Activated naive CD4-positive, alpha-beta T cell treated with anti-CD3 and anti-CD28 coated beads, Interleukin-2, amount 10 ng/mL, durations not matched to agents 5 hours and 36 hours (primary cell): ENCODE data around the gene CCDC8. TPM values are rescaled to one million over a fixed set of nuclear protein-coding genes. Genes with fewer than 3 reads are reported as not detected.

Experiments
- total RNA-seq, 2 experiments: library from RNA; stranded (reverse); gene quantifications; one replicate each; pipeline ENCODE4 v1.2.3, GENCODE V29; 2021

The CCDC8 gene, protein sequence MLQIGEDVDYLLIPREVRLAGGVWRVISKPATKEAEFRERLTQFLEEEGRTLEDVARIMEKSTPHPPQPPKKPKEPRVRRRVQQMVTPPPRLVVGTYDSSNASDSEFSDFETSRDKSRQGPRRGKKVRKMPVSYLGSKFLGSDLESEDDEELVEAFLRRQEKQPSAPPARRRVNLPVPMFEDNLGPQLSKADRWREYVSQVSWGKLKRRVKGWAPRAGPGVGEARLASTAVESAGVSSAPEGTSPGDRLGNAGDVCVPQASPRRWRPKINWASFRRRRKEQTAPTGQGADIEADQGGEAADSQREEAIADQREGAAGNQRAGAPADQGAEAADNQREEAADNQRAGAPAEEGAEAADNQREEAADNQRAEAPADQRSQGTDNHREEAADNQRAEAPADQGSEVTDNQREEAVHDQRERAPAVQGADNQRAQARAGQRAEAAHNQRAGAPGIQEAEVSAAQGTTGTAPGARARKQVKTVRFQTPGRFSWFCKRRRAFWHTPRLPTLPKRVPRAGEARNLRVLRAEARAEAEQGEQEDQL
- not detected for total RNA-seq

DNA sequence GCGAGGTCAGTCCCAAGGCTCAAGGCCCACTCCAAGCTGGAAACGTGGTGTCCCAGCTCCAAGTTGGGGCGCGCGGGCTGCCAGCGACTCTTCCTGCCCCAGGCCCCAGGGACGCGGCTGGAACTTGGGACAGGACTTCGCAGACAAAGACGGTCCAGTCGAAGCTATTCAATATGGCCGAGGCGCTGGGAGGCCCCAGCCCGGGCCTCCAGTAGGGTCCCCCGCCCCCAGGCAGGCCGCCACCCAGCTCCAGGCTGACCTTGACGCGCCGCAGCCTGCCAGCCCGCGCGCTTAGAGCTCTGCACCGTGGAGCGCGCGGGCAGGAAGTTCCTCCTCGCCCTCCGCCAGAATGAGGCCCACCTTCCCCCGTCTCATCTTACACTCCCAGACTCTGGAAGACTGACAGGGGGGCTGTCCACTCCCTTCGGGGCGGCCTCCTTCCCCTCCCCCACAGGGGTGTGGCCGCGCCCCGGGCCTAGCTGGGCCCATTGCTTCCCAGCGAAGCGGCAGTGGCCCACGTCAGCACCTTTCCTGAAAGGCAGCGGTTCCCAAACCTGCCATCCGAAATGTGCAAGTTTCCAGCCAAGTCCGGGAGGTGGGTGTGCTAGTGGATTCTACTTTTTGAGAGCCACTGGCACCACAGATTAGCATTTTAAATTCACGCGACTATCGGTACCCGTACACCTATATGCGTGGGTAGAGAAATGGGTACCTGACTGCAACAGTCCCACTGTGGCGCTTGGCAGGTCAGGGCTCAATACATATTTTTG is at the start of gene CCDC8:
TSS of gene CCDC8 (minus strand) at position 303 of the 770 bp plus-strand sequence. CDS start 754 bp downstream, outside the sequence.

DNA sequence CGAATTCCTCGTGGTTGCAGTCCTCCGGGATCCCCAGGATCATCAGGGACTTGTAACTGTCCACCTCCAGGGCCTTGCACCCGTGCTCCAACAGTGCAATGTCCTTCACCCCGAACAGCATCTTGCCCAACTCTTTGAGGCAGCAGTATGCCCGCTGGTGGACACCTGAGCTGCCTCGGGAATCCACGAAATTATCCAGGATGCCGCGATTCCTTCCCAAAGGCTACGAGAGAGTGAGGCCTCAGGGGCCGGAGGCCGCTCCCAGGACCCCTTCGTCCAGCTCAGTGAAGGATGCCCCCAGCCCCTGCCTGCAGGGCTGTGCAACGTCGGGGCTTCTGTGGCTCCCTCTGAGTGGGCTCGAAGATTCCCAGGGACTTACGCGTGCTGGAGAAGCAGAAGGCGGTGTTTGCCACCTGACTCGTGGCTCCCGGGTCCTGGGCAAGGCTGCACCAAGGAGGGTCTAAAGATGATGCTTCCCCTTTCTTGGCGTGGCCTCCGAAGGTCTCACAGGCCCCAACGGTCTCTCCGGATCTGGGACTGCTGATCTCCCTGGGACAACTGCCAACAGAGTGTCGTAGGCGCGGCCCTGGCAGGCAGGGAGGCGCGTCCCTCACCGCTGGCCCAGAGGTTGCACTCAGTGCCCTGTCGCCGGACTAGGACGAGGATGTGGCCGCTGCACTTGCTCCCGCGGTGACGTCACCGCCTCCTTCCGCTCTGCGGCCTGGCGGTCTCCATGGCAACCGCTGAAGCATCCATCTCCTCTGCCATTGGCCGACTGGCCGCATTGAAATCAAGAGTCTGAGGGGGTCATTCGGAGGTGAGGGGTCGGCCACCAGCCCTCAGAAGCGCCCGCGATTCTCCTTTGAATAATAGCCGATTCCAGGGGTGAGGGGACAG is 15.1 kb upstream of the CCDC8 start, which contains the start of gene PNMA8C:
TSS of gene PNMA8C (minus strand) at position 698 of the 897 bp plus-strand sequence. CDS start at position 121, 577 bp downstream.

Other genes with a start within 250 kb of the CCDC8 start
- gene IGFL1, start 183.8 kb downstream of the CCDC8 start, total RNA-seq: not detected
- not detected for gene HIF3A, start 116.5 kb downstream of the CCDC8 start, total RNA-seq
- gene PPP5C, start 66.5 kb downstream of the CCDC8 start, total RNA-seq: 10 to 100 TPM; 82.5 to 86.9 TPM
- not detected for gene PNMA8C, start 15.4 kb upstream of the CCDC8 start, total RNA-seq
- under 1 TPM; 0.29 to 0.63 TPM for gene PNMA8A, start 58.0 kb upstream of the CCDC8 start, total RNA-seq
- gene PNMA8B, start 82.3 kb upstream of the CCDC8 start, total RNA-seq: under 1 TPM; 0.24 to 0.25 TPM
- 100 to 1,000 TPM; 417 to 425 TPM for gene CALM3, start 187.8 kb upstream of the CCDC8 start, total RNA-seq
- gene PTGIR, start 211.5 kb upstream of the CCDC8 start, total RNA-seq: 10 to 100 TPM; 12.5 to 13.9 TPM
- 1 to 10 TPM; 2.1 to 2.4 TPM for gene GNG8, start 222.6 kb upstream of the CCDC8 start, total RNA-seq
- under 1 TPM; 0.38 to 0.41 TPM for gene DACT3, start 247.6 kb upstream of the CCDC8 start, total RNA-seq